Heart right ventricle (tissue), 16 donors: ENCODE results near the gene CYREN. TPM values are rescaled to one million over a fixed set of nuclear protein-coding genes. Genes with fewer than 3 reads are reported as not detected.

Source experiments
- ATAC-seq, 8 donors: fragments of 200-7000 bp; cut with Tn5 transposase; one replicate each; pipeline ENCODE4 v1.9.1; 2020; ENCODE audit warnings: mild to moderate bottlenecking in 8 of 8, moderate library complexity in 8 of 8, moderate number of reproducible peaks in 1 of 8
- DNase-seq, 2 donors: peaks; one replicate each; pipeline ENCODE4 v3.0.0-alpha.2; 2020
- H3K27ac ChIP-seq, 10 donors: fragments of 200-600 bp; sonication (generic) in 2 of 10; one replicate each; pipeline versions ENCODE4 v1.5.0 to v1.8.0; 2020 to 2022; ENCODE audit warnings: mild to moderate bottlenecking in 3 of 10
- H3K27me3 ChIP-seq, 7 donors: fragments of 200-600 bp; one replicate each; pipeline ENCODE4 v1.8.0; 2021 to 2022; ENCODE audit warnings: mild to moderate bottlenecking in 2 of 7
- H3K36me3 ChIP-seq, 9 donors: fragments of 200-600 bp; sonication (generic) in 1 of 9; one replicate each; pipeline versions ENCODE4 v1.5.0 to v1.8.0; 2020 to 2022; ENCODE audit warnings: mild to moderate bottlenecking in 2 of 9
- H3K4me1 ChIP-seq, 9 donors: fragments of 200-600 bp; sonication (generic) in 1 of 9; one replicate each; pipeline versions ENCODE4 v1.5.0 to v1.8.0; 2020 to 2022; ENCODE audit warnings: mild to moderate bottlenecking in 4 of 9
- H3K4me3 ChIP-seq, 10 donors: fragments of 200-600 bp; sonication (generic) in 2 of 10; one replicate each; pipeline versions ENCODE4 v1.5.0 to v1.8.0; 2020 to 2022; ENCODE audit warnings: mild to moderate bottlenecking in 7 of 10, moderate library complexity in 2 of 10
- H3K9me3 ChIP-seq, 11 donors: fragments of 200-600 bp in 10 of 11; sonication (generic) in 2 of 11; one replicate each; pipeline versions ENCODE4 v1.5.0 to v1.8.0; 2013 to 2022; ENCODE audit warnings: mild to moderate bottlenecking in 2 of 11, control low read depth in 1 of 11, moderate library complexity in 1 of 11
- WGBS, 2 donors: extraction: QIAGEN DNeasy Blood & Tissue Kit; methylation state at CpG; one replicate each; pipeline ENCODE4 v1.1.7; 2013; ENCODE audit warnings: inconsistent platforms in 1 of 2; 5-methylcytosine and 5-hydroxymethylcytosine counted together
- intact Hi-C, 10 donors: fragments of 100-400 bp; cut with DNase I; formaldehyde crosslinking; loops; one replicate each; pipeline versions ENCODE4 v1.11.1 to v1.14.2; 2022
- polyA plus RNA-seq, 2 donors: library from polyadenylated mRNA; stranded (reverse); fragments of 200-250 nt; gene quantifications; one replicate each; pipeline ENCODE4 v1.2.3, GENCODE V29; 2013
- total RNA-seq, 10 donors: library from RNA; stranded (reverse); fragmentation: NEBNext Ultra II Directional in 3 of 10; extraction: Animal tissue kit (Norgen Biotek cat#: 25700) in 3 of 10; gene quantifications; one replicate each; pipeline versions ENCODE4 v1.2.1 to v1.2.4, GENCODE V29; 2021 to 2023
- TF ChIP-seq, protein P1 (sequence below), 9 donors: fragments of 200-600 bp; sonication (generic) in 2 of 9; IDR thresholded peaks; one replicate each; pipeline versions ENCODE4 v1.5.0 to v1.8.0; 2021 to 2022; ENCODE audit warnings: antibody characterized with exemption in 9 of 9, mild to moderate bottlenecking in 5 of 9, moderate library complexity in 1 of 9
- donor health status: Arrhythmogenic right ventricular cardiomyopathy.
- donor health status: ischemic (EF 13 %, LVEDD 7.1; RV severe dilation, severe dysfunction).
- donor health status: healthy with polysubstance abuse.
- donor health status: DM: no; HTN: yes; CAD: no.
- donor health status: DM: no; HTN: no; CAD: no.
- donor health status: ischemic (EF 25% LVEDD 6.9; RV normal size, moderate dysfunction).
- donor health status: ischemic (EF 25% LVEDD 5.7; RV mildly dilated, moderate dysfunction).
- donor health status: healthy.
- donor health status: DM: yes; HTN: yes; CAD: no.
- donor health status: Ischemic cardiomyopathy.
- donor health status: ischemic (EF 35%, LVEDD 5.7; RV mildly dilated, moderate dysfunction).
- donor health status: nonischemic (EF 11% LVEDD 7.7; RV severe dilation, severe dysfunction).
- donor health status: DM: yes; HTN: yes; CAD: no.
- donor health status: PGD.
- donor health status: ischemic (EF 29% LVEDD 5.4; RV normal size, mild dysfunction).
- donor health status: nonischemic (EF 23%, LVEDD 6.1; RV moderate dilation, normal function).

Gene CYREN
- total and polyA plus RNA-seq, 12 donors = 16.0 to 33.3 (median 22.6) TPM

DNA sequence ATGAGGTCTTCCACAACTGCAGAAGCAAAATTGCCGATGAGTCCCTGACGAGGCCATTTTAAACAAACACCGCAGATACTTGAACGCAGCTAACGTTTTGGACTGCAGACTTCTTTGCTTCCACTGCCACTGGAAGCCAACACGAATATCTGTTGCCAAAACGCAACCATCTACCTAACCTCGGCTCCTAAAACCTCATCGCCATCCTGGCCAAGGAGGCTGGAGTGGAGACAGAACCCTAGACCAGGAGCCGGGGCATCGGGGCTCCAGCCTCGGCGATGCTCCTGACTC, 40.3 kb upstream of the CYREN start:
- intact Hi-C loops = loop anchor here in 1 of 10 donors (2.0 kb wide), 1 partner anchor 40 kb away; the partner anchor contains the start of gene CYREN
- Histone ChIP-seq H3K4me3 (peak overlapping the region; percentile 73 to 99 (median 86)), H3K36me3 (peaks cover 0 to 26% (median 2%) of the 10 kb centered on the region in 9 donors), H3K27ac (peak overlapping the region; percentile 62 to 93 (median 91)), H3K9me3 (no peaks in the 10 kb centered on the region), H3K4me1 (peaks cover 0 to 33% (median 14%) of the 10 kb centered on the region in 9 donors), H3K27me3 (no peaks in the 10 kb centered on the region)
- 2% methylated on average over 13 of the region's 13 CpGs for WGBS, 2 donors
- TF ChIP-seq, protein P1, sequence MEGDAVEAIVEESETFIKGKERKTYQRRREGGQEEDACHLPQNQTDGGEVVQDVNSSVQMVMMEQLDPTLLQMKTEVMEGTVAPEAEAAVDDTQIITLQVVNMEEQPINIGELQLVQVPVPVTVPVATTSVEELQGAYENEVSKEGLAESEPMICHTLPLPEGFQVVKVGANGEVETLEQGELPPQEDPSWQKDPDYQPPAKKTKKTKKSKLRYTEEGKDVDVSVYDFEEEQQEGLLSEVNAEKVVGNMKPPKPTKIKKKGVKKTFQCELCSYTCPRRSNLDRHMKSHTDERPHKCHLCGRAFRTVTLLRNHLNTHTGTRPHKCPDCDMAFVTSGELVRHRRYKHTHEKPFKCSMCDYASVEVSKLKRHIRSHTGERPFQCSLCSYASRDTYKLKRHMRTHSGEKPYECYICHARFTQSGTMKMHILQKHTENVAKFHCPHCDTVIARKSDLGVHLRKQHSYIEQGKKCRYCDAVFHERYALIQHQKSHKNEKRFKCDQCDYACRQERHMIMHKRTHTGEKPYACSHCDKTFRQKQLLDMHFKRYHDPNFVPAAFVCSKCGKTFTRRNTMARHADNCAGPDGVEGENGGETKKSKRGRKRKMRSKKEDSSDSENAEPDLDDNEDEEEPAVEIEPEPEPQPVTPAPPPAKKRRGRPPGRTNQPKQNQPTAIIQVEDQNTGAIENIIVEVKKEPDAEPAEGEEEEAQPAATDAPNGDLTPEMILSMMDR (IDR thresholded peaks at IDR 0.05) = no peak
- no peak for DNase-seq
- peak in 1 of 8 donors; percentile 0 for ATAC-seq

DNA sequence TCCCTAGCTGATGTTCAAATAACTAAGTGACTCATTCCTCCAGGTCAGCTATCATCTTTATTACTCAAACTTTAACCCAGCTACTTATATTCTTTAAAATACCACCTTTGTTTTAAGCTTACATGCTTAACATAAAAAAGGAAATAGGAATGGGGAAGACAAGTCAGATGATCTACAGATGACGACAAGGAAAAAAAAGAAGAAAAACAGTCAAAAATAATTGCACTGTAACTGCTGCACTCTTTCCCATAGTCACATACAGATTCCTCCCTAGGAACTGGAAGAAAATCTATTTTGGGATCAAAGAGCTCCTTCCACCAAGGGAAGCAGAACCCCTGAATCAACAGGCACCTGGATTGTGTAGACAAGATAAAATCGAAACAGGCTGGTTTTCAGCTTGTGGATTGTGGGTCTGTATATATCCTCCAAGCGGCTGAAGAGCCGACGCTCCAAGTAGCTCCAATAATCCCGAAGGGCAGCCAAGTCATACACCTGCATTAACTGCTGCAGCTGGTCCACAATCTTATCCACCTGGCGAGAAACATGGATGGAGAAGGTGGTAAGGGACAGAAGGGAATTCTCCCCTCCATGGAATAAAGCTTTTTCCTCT, 38.8 kb upstream of the CYREN start:
- intact Hi-C loops = no loop called here
- TF ChIP-seq, protein P1 (IDR thresholded peaks at IDR 0.05) = no peak
- 90 to 92% methylated on average over 7 of the region's 7 CpGs for WGBS, 2 donors
- no peak for ATAC-seq
- Histone ChIP-seq H3K9me3 (no peaks in the 10 kb centered on the region), H3K27me3 (no peaks in the 10 kb centered on the region), H3K4me3 (peak overlapping the region in 2 of 10 donors; percentile 3 to 12), H3K36me3 (peaks cover 0 to 40% (median 12%) of the 10 kb centered on the region in 9 donors), H3K4me1 (peaks cover 0 to 33% (median 14%) of the 10 kb centered on the region in 9 donors), H3K27ac (peak overlapping the region in 1 of 10 donors; percentile 45)
- no peak for DNase-seq

DNA sequence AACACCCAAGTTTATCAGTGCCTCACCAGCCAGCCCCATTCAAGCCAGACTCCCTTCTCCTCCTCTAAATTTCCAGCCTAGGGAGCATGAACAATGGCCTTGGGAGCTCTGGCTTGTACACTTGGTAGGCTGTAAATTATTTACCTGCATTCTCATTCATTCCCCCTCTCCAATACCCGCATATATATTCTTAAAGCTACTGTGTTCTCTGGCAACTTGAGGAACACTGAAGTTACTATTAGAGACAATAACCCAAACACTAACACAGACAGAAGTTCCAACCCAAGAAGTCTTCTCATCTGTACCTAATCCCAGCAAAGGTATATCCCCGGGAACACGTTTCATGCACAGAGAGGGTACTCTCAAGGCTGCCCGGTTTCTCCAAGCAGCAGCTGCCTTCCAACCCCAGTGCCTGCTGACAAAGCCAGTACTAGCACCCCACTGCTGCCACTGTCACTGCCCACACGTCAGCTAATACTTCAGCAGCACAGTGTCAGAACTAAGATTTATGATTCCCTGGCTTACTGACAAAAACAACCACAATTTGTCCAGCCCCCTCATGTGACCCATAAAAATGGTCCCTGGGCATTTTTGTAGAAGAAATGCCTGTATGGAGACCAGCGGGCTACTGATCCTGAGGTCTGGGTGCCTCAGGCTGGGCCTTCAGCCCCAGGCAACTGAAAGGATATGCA, 37.7 kb upstream of the CYREN start:
- TF ChIP-seq, protein P1 (IDR thresholded peaks at IDR 0.05) = no peak
- Histone ChIP-seq H3K27me3 (no peaks in the 10 kb centered on the region), H3K4me1 (peaks cover 0 to 33% (median 14%) of the 10 kb centered on the region in 9 donors), H3K9me3 (no peaks in the 10 kb centered on the region), H3K27ac (peak overlapping the region in 1 of 10 donors; percentile 22), H3K36me3 (peaks cover 0 to 51% (median 19%) of the 10 kb centered on the region in 9 donors), H3K4me3 (peak overlapping the region in 1 of 10 donors; percentile 12)
- DNase-seq (no peak), ATAC-seq (no peak)
- intact Hi-C loops = no loop called here
- WGBS, 2 donors = 91 to 93% methylated on average over 6 of the region's 6 CpGs

DNA sequence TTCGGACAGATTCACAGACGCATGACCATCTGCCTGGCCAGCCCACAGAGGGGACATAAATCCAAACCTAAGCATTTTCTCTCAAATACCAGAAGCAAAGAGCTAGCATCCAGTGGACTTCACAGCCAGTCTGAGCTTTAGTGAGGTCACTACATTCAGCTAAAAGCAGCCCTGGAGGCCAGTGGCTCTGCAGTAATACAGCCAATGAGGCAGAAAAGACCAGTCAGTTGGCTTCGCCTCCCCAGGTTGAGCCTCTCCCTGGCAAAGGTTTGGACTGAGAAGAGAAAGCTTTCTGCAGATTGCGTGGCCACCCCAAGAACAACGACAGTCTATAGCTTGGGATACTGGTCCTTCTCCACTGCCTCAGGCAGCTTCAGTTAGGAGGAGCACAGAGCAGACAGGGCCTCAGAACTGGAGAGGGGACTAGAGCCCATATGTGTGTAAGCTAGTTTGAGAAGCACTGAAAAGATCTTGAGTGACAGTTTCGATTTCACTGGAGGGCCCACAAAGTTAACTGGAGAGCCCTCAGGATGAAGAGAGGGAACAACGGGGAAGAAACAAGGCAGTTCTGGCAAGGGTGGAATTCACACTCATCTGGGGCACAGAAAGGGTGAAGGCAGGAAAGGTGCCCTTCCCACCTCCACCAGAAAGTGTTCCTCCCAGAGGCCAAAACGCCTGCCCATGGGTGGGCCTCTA, 37.0 kb upstream of the CYREN start:
- Histone ChIP-seq H3K27me3 (no peaks in the 10 kb centered on the region), H3K4me3 (no peak overlapping the region), H3K4me1 (peaks cover 0 to 33% (median 14%) of the 10 kb centered on the region in 9 donors), H3K36me3 (peaks cover 0 to 58% (median 19%) of the 10 kb centered on the region in 9 donors), H3K27ac (no peak overlapping the region), H3K9me3 (no peaks in the 10 kb centered on the region)
- ATAC-seq (no peak), DNase-seq (no peak)
- WGBS, 2 donors = 89 to 95% methylated on average over 8 of the region's 8 CpGs
- TF ChIP-seq, protein P1 (IDR thresholded peaks at IDR 0.05) = no peak
- intact Hi-C loops = no loop called here
